ENCODE results near the gene KLHL11.
"Not testable (repeated sequence)": the region's sequence is repeated elsewhere in the genome, so short reads cannot be mapped to it uniquely, and the experiment has no call there.

Gene KLHL11

DNA sequence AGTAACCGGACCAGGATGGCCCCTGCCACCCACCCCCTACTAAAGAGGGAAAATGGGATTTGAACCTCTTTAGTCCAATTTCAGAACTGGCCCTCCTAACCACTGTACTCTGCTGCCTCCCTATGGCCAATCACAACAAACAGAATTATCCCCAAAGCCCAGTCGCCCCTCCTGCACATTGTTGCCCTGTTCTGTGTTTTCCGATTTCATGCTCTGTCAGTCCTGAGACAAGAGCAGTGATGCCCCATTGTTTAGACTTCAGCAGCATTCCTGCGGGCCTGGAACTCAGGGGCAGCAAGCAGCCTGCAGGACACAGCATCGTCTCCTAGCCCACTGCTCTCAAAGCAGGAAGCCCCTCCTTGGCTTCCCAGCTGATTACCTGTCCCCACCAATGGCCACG is 20.5 kb upstream of the KLHL11 start:
- DNase-seq, result no peak

DNA sequence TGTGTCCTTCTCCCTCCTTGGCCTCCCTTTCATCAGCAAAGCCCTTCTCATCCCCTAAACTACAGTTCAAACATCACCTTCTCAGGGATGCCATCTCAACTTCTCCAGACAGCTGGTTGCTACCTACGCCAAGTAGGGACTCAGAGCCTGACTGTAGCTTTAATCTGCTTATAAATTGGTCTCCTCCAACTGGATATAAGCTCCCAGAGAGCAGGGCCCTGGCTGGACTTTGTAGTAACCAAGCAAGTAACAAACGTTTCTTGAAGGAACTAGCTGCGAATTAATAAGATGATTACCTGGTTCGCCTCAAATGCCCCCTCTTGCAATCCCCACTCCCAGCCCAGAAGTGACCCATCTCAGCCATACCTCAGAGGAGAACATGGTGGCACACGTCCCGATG is 17.5 kb upstream of the KLHL11 start:
- DNase-seq, result no peak

DNA sequence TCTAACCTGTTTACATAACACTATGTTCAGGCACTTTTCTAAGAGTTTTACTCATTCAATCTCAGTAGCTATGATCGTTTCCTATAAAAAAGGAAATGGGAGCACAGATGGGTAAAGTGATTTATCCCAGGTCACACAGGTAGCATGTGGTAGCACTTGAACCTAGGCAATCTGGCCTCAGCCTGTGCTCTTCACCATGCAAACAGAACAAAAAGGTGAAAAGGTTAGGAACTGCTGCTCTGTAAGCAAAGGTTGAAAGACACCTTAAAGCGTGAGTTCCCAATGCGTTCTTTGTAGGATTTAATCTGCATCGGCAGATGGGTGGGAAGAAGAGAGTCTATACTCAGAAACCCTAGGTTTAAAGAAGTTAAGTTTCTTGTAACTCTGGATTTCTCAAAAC is 14.9 kb upstream of the KLHL11 start:
- no peak for DNase-seq

DNA sequence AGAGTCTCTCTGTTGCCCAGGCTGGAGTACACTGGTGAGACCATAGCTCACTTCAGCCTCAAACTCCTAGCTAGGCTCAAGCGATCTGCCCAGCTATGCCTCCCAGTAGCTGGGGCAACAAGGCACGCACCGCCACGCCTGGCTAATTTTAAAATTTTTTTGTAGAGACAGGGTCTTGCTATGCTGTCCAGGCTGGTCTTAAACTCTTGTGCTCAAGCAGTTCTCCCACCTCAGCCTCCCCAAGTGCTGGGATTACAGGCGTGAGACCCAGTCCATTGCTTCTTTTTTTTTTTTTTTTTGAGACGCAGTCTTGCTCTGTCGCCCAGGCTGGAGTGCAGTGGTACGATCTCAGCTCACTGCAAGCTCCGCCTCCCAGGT is 9.1 kb upstream of the KLHL11 start:
- DNase-seq, result not testable (repeated sequence)

DNA sequence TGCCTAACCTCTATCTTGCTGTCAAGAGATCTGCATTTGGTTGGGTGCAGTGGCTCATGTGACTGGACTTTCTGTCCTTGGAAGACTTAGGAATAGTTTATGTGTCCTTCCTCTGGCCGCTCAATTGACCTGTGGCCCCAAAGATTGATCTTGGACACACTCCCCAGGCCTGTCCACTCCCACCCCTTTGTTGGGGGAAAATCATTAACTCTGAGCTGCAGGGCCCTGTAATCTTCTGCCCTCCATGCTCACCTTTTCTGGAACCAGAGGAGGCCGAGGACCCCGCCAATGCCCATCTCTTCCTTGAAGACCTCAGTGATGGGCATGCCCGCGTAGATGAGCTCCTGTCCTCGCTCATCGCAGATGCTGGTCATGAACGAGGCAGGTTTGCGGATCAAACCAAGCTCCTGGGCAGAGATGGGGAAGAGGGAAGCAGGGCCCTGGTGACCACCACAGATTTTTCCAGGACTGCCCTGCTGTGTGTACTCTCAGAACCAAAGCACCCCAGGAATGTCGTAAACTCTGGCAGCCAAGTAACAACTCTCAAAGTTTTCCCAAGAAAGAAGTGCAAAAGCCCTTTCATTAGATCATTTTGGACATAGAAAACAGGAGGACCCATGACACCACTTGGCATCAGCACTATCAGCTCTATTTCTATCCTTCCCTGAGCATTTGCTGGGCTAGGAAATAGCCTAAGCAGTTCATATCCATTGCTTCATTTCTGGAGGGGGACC is 8.5 kb upstream of the KLHL11 start:
- no peak for DNase-seq

DNA sequence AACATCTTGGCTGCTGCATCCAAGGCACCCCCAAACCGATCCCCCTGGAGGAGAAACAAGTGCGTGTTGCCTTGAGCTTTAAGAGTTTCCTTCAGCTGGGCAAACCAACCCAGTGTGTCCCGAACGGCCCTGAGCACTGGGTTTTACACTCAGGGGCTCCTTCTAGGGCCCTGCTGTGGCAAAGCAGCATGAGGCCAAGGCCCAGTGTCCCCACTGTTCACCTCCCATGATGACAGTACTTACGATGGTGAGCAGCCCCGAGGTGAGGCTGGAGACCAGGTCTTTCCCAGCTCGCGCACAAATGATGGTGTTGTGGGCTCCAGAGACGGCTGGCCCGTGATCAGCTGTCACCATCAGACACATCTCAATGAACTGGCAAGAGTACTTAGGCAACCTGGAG is 6.6 kb upstream of the KLHL11 start:
- no peak for DNase-seq

DNA sequence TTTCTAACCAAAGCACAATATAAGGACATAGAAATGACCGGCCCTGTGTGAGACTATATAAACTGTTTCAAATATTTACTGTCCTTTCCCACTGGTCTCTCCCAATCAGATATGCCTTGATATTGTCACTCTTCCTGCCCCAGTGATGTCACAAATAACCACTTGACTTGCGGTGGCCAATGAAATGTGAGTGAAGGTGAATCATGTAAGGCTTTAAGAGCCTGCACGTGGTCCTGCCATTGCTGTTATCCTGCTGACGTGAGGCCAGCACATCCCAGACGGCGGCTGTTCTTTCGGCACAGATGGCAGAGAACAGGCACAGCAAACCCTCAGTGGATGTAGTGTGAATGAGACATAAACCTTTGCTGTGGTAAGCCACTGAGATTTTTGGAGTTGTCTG is 5.4 kb upstream of the KLHL11 start:
- DNase-seq, result no peak

DNA sequence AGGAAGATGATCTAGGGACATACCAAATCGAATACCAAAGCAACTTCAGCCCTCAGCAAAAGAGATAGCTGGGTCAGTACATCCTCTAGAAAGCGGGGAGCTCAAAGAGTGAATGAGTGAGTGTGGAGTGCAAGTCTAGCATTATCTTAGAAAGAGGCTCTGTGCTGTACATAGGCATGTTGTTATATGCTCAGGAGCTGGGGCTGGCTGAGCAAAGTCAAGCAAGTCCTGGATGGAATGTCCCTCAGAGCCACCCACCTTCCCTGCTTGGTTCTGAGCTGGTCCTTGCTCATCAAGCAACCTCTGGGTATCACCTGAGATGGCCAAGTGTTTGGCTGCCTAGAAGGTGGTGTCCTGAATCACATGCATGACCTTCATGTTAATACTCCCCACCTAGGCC is 4.9 kb upstream of the KLHL11 start:
- DNase-seq, result no peak

DNA sequence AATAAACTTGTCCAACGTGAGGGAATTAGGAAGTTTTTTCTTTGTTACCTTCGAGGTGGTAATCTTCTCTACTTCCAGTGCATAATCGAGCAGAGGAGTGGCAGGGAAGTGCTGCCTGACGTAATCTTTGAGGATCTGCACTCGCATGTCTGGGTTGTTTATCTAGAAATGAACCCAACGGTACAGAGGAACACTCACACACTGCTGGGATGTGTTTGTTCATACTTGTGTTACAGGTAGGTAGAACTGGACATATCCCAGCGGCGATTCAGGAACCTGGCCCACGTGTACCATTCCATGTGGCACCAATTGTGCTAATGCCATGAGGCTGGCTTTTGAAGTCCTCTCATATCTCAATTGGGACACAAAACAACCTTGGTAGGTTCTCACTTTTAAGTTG is 4.2 kb upstream of the KLHL11 start:
- DNase-seq, result no peak

DNA sequence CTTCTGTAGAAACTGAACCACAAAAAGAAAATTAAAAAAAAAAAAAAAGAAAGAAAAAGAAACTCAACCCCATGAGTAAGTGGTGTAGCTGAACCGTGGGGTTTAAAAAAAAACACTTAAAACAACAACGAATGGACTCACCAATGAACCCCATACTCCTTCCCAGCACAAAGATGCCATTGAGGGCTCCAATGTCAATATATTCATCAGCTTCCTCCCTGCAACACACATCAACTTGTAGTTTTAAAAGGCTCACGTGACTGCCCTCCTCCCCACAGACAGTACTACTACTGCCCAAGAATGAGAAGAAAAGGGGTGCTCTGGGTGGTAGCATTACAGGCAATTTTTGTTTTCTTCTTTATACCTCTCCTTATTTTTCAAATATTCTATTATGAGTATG is 3.3 kb upstream of the KLHL11 start:
- no peak for DNase-seq

DNA sequence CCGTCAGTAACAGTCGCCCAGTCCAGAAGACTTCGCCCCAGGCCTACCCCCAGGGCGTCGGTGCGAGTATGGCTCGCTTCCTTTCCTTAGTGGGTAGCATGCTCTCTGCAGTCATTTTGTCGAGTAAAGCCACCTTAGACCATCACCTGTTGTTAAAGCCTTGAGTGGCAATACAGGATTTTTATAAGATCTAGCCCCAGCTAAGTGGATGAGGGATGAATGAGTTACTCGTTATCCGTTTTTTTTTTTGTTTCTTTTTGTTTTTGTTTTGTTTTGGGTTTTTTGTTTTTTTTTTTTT is 322 bp upstream of the KLHL11 start:
- DNase-seq, result peak in 1 of 14 donors; percentile 75

DNA sequence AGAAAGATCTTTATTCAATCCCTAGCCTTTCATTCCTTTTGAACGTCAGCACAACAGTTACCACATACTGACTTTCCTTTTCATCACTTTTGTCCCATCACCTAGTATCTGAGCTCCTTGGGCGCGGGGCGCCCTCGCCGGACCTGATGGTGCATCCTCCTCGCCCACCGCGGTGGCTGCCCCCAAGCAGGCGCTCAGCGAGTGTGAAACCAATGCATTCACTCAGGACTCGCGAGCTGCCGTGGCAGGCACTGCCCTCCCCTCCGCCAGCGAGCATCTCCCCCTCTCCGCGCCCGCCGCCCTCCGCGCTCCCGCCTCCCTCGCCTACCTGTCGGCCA is 756 bp downstream of the KLHL11 start:
- peak in 1 of 14 donors; percentile 23 for DNase-seq

DNA sequence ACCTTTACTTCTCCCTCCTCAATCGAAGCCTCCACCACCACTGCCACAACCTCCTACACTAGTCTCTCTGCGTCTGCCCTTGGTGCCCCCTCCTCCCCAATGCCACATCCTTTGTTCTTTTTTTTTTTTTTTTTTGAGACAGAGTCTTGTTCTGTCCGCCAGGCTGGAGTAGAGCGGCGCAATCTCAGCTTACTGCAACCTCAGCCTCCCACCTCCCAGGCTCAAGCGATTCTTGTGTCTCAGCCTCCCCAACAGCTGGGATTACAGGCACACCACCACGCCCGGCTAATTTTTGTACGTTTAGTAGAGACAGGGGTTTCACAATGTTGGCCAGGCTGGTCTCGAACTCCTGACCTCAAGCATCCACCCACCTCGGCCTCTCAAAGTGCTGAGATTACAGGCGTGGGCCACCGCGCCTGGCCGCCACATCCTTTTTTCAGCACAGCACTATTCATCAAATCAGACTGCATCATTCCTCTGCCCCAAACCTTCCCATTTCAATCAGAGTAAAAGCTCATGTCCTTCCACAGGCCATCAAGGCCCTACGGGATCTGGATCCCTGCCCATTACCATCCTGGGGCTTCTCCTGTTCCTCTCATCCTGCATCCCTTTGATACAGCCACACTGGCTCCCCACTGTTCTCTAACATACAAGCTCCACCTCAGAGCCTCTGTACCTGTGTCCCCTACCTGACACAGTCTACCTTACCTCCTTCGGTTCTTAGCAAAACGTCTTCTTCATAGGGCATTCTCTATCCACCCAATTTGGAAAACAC is 2.0 kb downstream of the KLHL11 start:
- DNase-seq, result peak in 1 of 14 donors; percentile 31

DNA sequence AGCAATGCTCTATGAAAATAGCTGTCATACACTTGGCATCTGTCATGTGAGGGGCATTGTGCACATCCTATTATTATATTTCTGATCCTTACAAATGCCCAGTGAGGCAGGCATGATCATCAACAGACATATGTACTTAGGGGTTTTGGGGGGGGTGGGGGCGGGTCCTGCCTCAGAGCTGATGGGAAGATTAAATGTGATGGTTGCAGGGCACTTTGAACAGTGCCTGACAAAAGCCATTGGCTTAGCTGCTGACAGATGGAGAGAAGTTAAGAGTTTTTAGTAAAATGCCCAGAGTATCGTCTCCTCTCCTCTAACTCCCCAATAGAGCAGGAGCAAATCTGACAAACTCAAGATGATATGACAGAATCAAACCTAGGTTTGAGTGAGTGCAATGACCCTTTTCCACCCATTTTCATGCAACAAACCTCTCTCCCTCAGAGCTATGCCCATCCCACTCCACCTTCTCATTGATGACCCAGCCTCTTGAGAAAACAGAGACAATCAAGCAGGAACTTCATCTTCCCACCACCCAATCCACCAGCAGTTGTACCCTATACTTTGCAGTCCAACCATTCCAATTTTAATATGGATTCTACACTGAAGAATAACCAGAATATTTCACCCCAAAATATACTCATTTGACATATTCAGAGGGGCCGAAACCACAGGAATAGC is 4.8 kb downstream of the KLHL11 start:
- no peak for DNase-seq

DNA sequence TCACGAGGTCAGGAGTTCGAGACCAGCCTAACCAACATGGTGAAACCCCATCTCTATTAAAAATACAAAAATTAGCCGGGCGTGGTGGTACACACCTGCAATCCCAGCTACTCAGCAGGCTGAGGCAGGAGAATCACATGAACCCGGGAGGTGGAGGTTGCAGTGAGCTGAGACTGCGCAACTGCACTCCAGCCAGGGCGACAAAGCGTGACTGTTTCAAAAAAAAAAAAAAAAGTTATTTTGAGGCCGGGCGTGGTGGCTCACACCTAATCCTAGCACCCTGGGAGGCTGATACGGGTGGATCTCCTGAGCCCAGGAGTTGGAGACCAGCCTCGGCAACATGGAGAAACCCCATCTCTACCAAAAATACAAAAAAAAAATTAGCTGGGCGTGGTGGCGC is 13.8 kb downstream of the KLHL11 start:
- not testable (repeated sequence) for DNase-seq

DNA sequence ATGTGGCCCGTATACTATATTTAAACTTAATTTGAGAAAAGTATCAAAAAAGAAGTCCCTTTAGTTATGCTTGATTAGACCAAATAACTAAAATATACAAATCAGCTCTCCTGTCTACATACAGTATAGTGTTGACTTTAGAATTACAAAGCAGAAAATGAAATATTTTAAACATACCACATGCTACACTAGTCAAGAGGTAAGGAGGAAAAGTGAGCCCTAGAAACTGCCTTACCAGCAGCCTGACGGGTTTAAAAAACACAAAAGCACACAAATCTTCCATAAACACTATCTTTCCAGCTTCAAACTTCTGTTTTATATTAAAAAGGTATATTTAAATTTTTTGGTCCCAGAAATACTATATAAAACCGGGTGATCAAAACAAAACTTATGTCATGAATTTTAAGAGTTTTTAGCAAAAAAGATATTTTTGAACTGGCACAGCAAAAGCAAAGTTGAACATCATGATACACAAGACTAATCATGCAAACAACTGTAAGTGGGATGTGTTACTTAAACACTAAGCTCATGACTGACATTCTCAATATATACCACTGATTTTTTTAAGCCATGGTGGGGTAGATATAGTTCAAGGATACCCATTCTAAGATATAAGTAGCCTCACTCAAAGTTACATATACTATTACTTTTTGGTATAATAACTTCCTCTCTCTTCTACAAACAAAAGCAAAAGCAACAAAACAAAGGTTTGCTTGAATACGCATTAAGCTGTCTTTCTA is 15.8 kb downstream of the KLHL11 start:
- DNase-seq, result no peak

DNA sequence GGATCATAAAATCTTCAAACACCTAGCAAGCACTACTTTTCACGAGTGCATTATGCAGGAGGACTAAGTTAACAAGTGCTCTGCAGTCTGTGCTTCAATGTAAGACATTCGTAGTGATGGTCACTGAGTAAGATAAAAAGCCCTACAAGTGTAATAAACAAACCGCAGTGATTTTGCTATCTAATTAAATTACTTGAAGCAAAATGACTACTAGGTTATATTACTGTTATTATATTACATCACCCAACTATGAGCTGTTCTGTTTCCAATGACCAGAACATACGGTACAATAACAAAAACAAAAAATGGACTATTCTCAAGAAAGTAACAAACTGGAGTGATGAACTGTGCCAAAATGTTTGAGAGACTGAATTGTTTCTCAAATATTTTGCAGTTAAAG is 16.4 kb downstream of the KLHL11 start:
- DNase-seq, result no peak

DNA sequence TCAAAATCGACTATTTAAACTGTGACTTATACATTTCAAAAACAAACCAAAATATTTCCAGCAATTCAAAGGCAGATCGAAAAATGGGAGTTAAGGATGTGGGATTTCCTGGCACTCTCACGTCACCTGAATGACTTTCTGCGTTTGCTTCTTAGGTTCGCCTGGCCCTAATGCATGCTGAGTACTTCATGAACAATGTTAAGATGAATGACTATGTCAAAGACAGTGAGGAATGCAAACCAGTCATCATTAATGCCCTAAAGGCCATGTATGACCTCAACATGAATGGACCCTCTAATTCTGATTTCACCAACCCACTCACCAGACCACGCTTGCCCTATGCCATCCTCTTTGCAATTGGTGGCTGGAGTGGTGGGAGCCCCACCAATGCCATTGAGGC is 20.3 kb downstream of the KLHL11 start:
- no peak for DNase-seq

DNA sequence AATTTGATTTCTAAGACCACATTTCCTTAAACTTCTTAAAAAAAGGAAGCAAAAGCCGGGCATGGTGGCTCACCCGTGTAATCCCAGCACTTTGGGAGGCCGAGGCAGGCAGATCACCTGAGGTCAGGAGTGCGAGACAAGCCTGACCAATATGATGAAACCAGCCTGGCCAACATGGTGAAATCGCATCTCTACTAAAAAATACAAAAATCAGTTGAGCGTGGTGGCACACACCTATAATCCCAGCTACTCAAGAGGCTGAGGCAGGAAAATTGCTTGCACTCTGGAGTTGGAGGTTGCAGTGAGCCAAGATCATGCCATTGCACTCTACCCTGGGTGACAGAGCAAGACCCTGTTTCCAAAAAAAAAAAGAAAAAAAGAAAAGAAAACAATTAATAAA is 24.4 kb downstream of the KLHL11 start:
- not testable (repeated sequence) for DNase-seq

DNA sequence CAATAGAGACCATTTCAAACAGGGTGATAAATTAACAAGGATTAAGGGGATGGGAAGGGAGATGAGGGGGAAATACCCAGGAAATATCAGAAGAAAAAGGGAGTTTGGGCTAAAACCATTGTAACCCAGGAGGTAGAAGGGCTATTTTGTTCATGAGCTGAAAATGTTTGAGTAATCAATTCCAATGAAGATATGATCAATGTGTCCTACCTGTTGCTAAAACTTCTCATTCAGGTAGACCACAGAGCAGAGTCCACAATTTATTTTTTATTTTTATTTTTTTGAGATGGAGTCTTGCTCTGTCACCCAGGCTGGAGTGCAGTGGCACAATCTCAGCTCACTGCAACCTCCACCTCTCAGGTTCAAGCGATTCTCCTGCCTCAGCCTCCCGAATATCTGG is 25.8 kb downstream of the KLHL11 start:
- not testable (repeated sequence) for DNase-seq

DNA sequence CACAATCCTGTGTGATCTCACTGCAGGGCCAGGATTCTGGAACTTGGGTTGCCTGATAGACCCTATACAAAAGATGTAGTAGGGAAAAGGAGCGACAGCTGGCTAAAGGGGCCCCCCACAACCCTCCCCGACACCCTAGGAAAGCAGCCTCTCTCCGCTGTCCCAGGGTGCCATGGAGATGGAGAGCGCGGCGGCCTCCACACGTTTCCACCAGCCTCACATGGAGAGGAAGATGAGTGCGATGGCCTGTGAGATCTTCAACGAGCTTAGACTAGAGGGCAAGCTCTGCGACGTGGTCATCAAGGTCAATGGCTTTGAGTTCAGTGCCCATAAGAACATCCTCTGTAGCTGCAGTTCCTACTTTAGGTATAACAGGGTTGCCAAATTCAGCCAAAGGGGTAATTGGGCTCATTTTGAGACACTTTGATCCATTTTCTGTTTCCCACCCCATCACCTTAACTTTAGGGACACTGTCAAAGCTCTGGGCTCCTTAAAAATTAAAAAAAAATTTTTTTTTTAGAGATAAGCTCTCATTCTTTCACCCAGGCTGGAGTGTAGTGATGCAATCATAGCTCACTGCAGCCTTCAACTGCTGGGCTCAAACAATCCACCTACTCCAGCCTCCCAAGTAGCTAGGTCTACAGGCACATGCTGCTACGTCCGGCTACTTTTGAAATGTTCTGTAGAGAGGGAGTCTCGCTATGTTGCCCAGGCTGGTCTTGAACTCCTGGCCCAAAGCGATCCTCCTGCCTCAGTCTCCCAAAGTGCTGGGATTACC is 27.3 kb downstream of the KLHL11 start, which contains the start of gene KLHL10:
Gene KLHL10 (plus strand): TSS at position 65 of the 778 bp plus-strand sequence. CDS start 108 bp downstream, at position 173.
- no peak for DNase-seq

DNA sequence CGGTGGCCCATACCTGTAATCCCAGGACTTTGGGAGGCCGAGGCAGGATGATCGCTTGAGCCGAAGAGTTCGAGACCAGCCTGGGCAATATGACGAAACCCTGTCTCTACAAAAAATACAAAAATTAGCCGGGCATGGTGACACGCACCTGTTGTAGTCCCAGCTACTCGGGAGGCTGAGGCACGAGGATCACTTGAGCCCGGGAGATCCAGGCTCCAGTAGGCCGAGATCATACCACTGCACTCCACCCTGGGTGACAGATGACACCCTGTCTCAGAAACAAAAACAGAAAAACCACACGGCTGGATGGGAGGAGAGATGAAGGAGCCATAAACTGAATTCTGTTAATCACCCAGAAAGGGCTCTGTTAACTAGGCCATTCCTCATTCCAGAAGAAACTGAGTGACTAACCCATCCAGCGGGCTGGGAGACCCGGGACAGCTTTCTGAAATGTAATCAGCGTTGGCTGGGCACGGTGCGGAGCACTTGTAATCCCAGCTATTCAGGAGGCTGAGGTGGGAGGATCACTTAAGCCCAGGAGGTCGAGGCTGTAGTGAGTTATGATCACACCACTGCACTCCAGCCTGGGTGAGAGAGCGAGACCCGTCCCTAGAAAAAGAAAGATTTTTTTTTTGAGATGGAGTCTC is 28.6 kb downstream of the KLHL11 start:
- DNase-seq, result no peak

Data from C1 segment of cervical spinal cord (tissue), 14 donors.